Neural cell (in vitro differentiated cells): ENCODE data around the gene C6orf163. TPM values are rescaled to one million over a fixed set of nuclear protein-coding genes. Genes with fewer than 3 reads are reported as not detected.

ENCODE experiments used
- H2AFZ ChIP-seq: fragments of 200-600, 300-800 bp; sonication (generic), shearing (Covaris generic); 2 replicates; pipeline ENCODE4 v1.6.0; 2014; ENCODE audit warnings: low read depth, mild to moderate bottlenecking, antibody characterized with exemption, low read length, moderate library complexity
- H3F3A ChIP-seq: fragments of 200-600 bp; shearing (Covaris generic); 2 replicates; pipeline ENCODE4 v1.6.1; 2016; ENCODE audit warnings: mild to moderate bottlenecking, moderate library complexity, mixed read lengths, antibody characterized with exemption, low read length; ENCODE audit not compliant: insufficient read depth, poor library complexity, severe bottlenecking
- H3K27ac ChIP-seq: fragments of 200-600, 300-800 bp; sonication (generic), shearing (Covaris generic); 2 replicates; pipeline ENCODE4 v1.5.1; 2014; ENCODE audit warnings: mild to moderate bottlenecking, low read length, moderate library complexity
- H3K27me3 ChIP-seq: fragments of 300-800, 200-600 bp; sonication (generic), shearing (Covaris generic); 2 replicates; pipeline ENCODE4 v1.6.0; 2014; ENCODE audit warnings: mild to moderate bottlenecking, low read depth, low read length, moderate library complexity; ENCODE audit not compliant: insufficient read depth
- H3K36me3 ChIP-seq: fragments of 300-800, 200-600 bp; sonication (generic), shearing (Covaris generic); 2 replicates; pipeline ENCODE4 v1.5.1; 2014; ENCODE audit warnings: mild to moderate bottlenecking, antibody characterized with exemption, low read length, moderate library complexity; ENCODE audit not compliant: insufficient read depth
- H3K4me2 ChIP-seq: fragments of 300-800, 200-600 bp; sonication (generic), shearing (Covaris generic); 2 replicates; pipeline ENCODE4 v1.6.0; 2014; ENCODE audit warnings: mild to moderate bottlenecking, low read length
- H3K4me3 ChIP-seq: fragments of 300-800, 200-600 bp; sonication (generic), shearing (Covaris generic); 2 replicates; pipeline ENCODE4 v1.5.1; 2014; ENCODE audit warnings: mild to moderate bottlenecking, low read length, moderate library complexity
- H3K79me2 ChIP-seq: fragments of 200-600 bp; shearing (Covaris generic); replicated peaks from 2 replicates; pipeline ENCODE4 v1.6.0; 2014; ENCODE audit warnings: mild to moderate bottlenecking, low read length, moderate library complexity; ENCODE audit not compliant: insufficient read depth
- H3K9ac ChIP-seq: fragments of 300-800, 200-600 bp; sonication (generic), shearing (Covaris generic); 2 replicates; pipeline ENCODE4 v1.6.1; 2016; ENCODE audit warnings: mild to moderate bottlenecking, low read length, mixed read lengths
- H3K9me2 ChIP-seq: fragments of 200-600 bp; shearing (Covaris generic); 2 replicates; pipeline ENCODE4 v1.6.1; 2016; ENCODE audit warnings: mild to moderate bottlenecking, low read length, mixed read lengths; ENCODE audit not compliant: insufficient read depth
- H3K9me3 ChIP-seq: fragments of 200-600, 300-800 bp; sonication (generic), shearing (Covaris generic); 2 replicates; pipeline ENCODE4 v1.6.1; 2016; ENCODE audit warnings: mild to moderate bottlenecking, mixed run types, low read length, moderate library complexity, mixed read lengths
- H4K20me1 ChIP-seq: fragments of 200-600 bp; shearing (Covaris generic); 2 replicates; pipeline ENCODE4 v1.6.1; 2016; ENCODE audit warnings: mild to moderate bottlenecking, mixed run types; ENCODE audit not compliant: insufficient read depth
- CTCF ChIP-seq: fragments of 450-650 bp; IDR thresholded peaks from 2 replicates; pipeline ENCODE4 v1.5.1; 2014; ENCODE audit warnings: antibody characterized with exemption, mild to moderate bottlenecking, moderate library complexity; ENCODE audit not compliant: poor library complexity, severe bottlenecking
- EP300 ChIP-seq: fragments of 450-650 bp; conservative IDR thresholded peaks from 2 replicates; pipeline ENCODE4 v1.6.1; 2014; ENCODE audit warnings: antibody characterized with exemption, mild to moderate bottlenecking, moderate library complexity; ENCODE audit not compliant: poor library complexity, severe bottlenecking
- EZH2 ChIP-seq: fragments of 200-600, 300-800 bp; shearing (Covaris generic), sonication (generic); IDR thresholded peaks from 2 replicates; pipeline ENCODE4 v1.6.1; 2014; ENCODE audit warnings: antibody characterized with exemption, low read length, borderline replicate concordance, mild to moderate bottlenecking; ENCODE audit not compliant: insufficient read depth, poor library complexity, severe bottlenecking
- MXI1 ChIP-seq: fragments of 450-650 bp; conservative IDR thresholded peaks from 2 replicates; pipeline ENCODE4 v1.6.1; 2014; ENCODE audit warnings: antibody characterized with exemption, mild to moderate bottlenecking; ENCODE audit not compliant: poor library complexity, severe bottlenecking
- POLR2AphosphoS5 ChIP-seq: IDR thresholded peaks from 2 replicates; pipeline ENCODE4 v1.6.1; 2012
- RAD21 ChIP-seq: fragments of 450-650 bp; conservative IDR thresholded peaks from 2 replicates; pipeline ENCODE4 v1.6.1; 2014; ENCODE audit warnings: antibody characterized with exemption, mild to moderate bottlenecking, moderate library complexity
- REST ChIP-seq: IDR thresholded peaks from 2 replicates; pipeline ENCODE4 v1.6.1; 2012; ENCODE audit warnings: borderline replicate concordance
- SMC3 ChIP-seq: fragments of 450-650 bp; conservative IDR thresholded peaks from 2 replicates; pipeline ENCODE4 v1.6.1; 2014; ENCODE audit warnings: antibody characterized with exemption, mild to moderate bottlenecking, moderate library complexity; ENCODE audit not compliant: poor library complexity
- TAF1 ChIP-seq: IDR thresholded peaks from 2 replicates; pipeline ENCODE4 v1.6.1; 2012; ENCODE audit warnings: low read depth
- polyA plus RNA-seq: library from polyadenylated mRNA; depleted of rRNA; stranded (reverse); fragments of >200 nt; gene quantifications from 2 replicates; pipeline ENCODE4 v1.2.3, GENCODE V29; 2014

The C6orf163 gene
- polyA plus RNA-seq, 1 donor from 2014 or later: 1.8 TPM

GRCh38 chr6:87397656-87398055 lies 53.0 kb downstream of the C6orf163 start:
- no peak for TF ChIP-seq MXI1
- no peak for TF ChIP-seq EP300
- TF ChIP-seq TAF1: no peak
- no peak for TF ChIP-seq REST
- no peak for TF ChIP-seq SMC3
- no peak for TF ChIP-seq POLR2AphosphoS5
- TF ChIP-seq RAD21: no peak
- H4K20me1 ChIP-seq: no peaks in the 10 kb centered on the region
- H3K9me2 ChIP-seq: no peaks in the 10 kb centered on the region
- H3K79me2 ChIP-seq: no peaks in the 10 kb centered on the region
- H2AFZ ChIP-seq: no peak overlapping the region
- H3K4me2 ChIP-seq: peak overlapping the region; percentile 52
- H3K9ac ChIP-seq: no peak overlapping the region
- no peaks in the 10 kb centered on the region for H3F3A ChIP-seq
- no peaks in the 10 kb centered on the region for H3K36me3 ChIP-seq
- no peaks in the 10 kb centered on the region for H3K9me3 ChIP-seq
- peak overlapping the region; percentile 46 for H3K27ac ChIP-seq
- H3K27me3 ChIP-seq: no peaks in the 10 kb centered on the region
- H3K4me3 ChIP-seq: peak overlapping the region; percentile 29

- no peak overlapping the region for H3K4me3 ChIP-seq
- H3K27me3 ChIP-seq: no peaks in the 10 kb centered on the region
- H2AFZ ChIP-seq: no peak overlapping the region
- H3K27ac ChIP-seq: no peak overlapping the region
- TF ChIP-seq EP300 (no peak), POLR2AphosphoS5 (no peak), MXI1 (no peak), EZH2 (no peak), REST (no peak), CTCF (no peak), TAF1 (no peak), SMC3 (no peak), RAD21 (no peak)
- no peak overlapping the region for H3K4me2 ChIP-seq
- no peaks in the 10 kb centered on the region for H3K9me3 ChIP-seq
- H4K20me1 ChIP-seq: no peaks in the 10 kb centered on the region
- no peaks in the 10 kb centered on the region for H3K36me3 ChIP-seq
- H3F3A ChIP-seq: no peaks in the 10 kb centered on the region
- H3K9ac ChIP-seq: no peak overlapping the region
- no peaks in the 10 kb centered on the region for H3K79me2 ChIP-seq
- H3K9me2 ChIP-seq: no peaks in the 10 kb centered on the region
These were observed 57.2 kb downstream of the C6orf163 start for GRCh38 chr6:87401832-87402231.
